ENCODE data around the gene AOPEP.

DNA sequence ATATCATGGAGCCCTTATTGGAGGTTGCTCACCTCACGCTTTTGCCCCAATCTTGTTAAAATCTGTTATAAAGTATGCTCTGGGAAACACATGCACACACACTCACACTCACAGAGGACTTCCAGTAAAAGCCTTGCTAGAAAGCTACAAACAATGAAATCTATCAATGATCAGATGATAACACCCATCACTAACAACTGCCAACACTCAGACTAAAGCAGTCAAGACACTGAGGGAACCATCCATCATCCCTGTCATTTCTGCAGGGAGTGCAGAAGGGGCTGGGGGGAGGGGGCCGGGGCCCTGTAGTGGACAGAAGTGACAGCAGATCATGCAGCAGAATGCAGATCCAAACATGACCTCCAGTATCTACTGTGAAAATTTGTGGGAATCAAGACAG lies 179.1 kb downstream of the AOPEP start:
- TF ChIP-seq, protein P1, sequence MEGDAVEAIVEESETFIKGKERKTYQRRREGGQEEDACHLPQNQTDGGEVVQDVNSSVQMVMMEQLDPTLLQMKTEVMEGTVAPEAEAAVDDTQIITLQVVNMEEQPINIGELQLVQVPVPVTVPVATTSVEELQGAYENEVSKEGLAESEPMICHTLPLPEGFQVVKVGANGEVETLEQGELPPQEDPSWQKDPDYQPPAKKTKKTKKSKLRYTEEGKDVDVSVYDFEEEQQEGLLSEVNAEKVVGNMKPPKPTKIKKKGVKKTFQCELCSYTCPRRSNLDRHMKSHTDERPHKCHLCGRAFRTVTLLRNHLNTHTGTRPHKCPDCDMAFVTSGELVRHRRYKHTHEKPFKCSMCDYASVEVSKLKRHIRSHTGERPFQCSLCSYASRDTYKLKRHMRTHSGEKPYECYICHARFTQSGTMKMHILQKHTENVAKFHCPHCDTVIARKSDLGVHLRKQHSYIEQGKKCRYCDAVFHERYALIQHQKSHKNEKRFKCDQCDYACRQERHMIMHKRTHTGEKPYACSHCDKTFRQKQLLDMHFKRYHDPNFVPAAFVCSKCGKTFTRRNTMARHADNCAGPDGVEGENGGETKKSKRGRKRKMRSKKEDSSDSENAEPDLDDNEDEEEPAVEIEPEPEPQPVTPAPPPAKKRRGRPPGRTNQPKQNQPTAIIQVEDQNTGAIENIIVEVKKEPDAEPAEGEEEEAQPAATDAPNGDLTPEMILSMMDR (IDR thresholded peaks at IDR 0.05): no peak
- TF ChIP-seq POLR2AphosphoS5 (IDR thresholded peaks at IDR 0.05; ENCODE audit: low read depth, low read length) (no peak), TCF7L2 (IDR thresholded peaks at IDR 0.05; ENCODE audit: low read depth, low read length) (no peak), SIN3A (IDR thresholded peaks at IDR 0.05; ENCODE audit: borderline replicate concordance, insufficient read depth, low read depth, low read length) (no peak)
- TF ChIP-seq, protein P2, sequence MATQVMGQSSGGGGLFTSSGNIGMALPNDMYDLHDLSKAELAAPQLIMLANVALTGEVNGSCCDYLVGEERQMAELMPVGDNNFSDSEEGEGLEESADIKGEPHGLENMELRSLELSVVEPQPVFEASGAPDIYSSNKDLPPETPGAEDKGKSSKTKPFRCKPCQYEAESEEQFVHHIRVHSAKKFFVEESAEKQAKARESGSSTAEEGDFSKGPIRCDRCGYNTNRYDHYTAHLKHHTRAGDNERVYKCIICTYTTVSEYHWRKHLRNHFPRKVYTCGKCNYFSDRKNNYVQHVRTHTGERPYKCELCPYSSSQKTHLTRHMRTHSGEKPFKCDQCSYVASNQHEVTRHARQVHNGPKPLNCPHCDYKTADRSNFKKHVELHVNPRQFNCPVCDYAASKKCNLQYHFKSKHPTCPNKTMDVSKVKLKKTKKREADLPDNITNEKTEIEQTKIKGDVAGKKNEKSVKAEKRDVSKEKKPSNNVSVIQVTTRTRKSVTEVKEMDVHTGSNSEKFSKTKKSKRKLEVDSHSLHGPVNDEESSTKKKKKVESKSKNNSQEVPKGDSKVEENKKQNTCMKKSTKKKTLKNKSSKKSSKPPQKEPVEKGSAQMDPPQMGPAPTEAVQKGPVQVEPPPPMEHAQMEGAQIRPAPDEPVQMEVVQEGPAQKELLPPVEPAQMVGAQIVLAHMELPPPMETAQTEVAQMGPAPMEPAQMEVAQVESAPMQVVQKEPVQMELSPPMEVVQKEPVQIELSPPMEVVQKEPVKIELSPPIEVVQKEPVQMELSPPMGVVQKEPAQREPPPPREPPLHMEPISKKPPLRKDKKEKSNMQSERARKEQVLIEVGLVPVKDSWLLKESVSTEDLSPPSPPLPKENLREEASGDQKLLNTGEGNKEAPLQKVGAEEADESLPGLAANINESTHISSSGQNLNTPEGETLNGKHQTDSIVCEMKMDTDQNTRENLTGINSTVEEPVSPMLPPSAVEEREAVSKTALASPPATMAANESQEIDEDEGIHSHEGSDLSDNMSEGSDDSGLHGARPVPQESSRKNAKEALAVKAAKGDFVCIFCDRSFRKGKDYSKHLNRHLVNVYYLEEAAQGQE (IDR thresholded peaks at IDR 0.05; ENCODE audit: insufficient read depth in 1 of 2, low read depth in 2 of 2, low read length in 1 of 2): no peak

Measured in Panc1 (cell line).